Glutamatergic neuron (in vitro differentiated cells): ENCODE measurements around the gene QKI. TPM values are rescaled to one million over a fixed set of nuclear protein-coding genes. Genes with fewer than 3 reads are reported as not detected.

ENCODE experiments used
- DNase-seq: peaks from one replicate; pipeline ENCODE4 v3.0.0; 2022
- H3K27ac Mint-ChIP-seq: one replicate; pipeline ENCODE4 v1.8.0; 2020; ENCODE audit warnings: mild to moderate bottlenecking, mixed read lengths, inconsistent platforms; ENCODE audit not compliant: unreplicated experiment
- H3K27me3 Mint-ChIP-seq: one replicate; pipeline ENCODE4 v1.8.0; 2020; ENCODE audit warnings: mild to moderate bottlenecking, moderate library complexity, mixed read lengths, inconsistent platforms; ENCODE audit not compliant: unreplicated experiment
- H3K36me3 Mint-ChIP-seq: one replicate; pipeline ENCODE4 v1.8.0; 2020; ENCODE audit warnings: mild to moderate bottlenecking, mixed read lengths, inconsistent platforms; ENCODE audit not compliant: unreplicated experiment
- H3K4me1 Mint-ChIP-seq: one replicate; pipeline ENCODE4 v1.8.0; 2020; ENCODE audit warnings: mild to moderate bottlenecking, low read depth, mixed read lengths, inconsistent platforms; ENCODE audit not compliant: unreplicated experiment
- H3K4me3 Mint-ChIP-seq: one replicate; pipeline ENCODE4 v1.8.0; 2020; ENCODE audit warnings: mild to moderate bottlenecking, mixed read lengths, inconsistent platforms; ENCODE audit not compliant: unreplicated experiment
- H3K9me3 Mint-ChIP-seq: one replicate; pipeline ENCODE4 v1.8.0; 2020; ENCODE audit warnings: mild to moderate bottlenecking, moderate library complexity, mixed read lengths, inconsistent platforms; ENCODE audit not compliant: unreplicated experiment
- total RNA-seq: library from RNA; stranded (reverse); fragmentation: NEBNext Ultra II Directional; extraction: Animal tissue kit (Norgen Biotek cat#: 25700); gene quantifications from one replicate; pipeline ENCODE4 v1.2.1, GENCODE V29; 2021; ENCODE audit not compliant: unreplicated experiment
- TF ChIP-seq, protein P1 (sequence below): fragments of 200-600 bp; sonication (generic); IDR thresholded peaks from one replicate; pipeline ENCODE4 v1.5.0; 2021; ENCODE audit not compliant: partially characterized antibody, unreplicated experiment

Gene QKI
- total RNA-seq, 1 donor from 2014 or later, result 50.5 TPM

DNA sequence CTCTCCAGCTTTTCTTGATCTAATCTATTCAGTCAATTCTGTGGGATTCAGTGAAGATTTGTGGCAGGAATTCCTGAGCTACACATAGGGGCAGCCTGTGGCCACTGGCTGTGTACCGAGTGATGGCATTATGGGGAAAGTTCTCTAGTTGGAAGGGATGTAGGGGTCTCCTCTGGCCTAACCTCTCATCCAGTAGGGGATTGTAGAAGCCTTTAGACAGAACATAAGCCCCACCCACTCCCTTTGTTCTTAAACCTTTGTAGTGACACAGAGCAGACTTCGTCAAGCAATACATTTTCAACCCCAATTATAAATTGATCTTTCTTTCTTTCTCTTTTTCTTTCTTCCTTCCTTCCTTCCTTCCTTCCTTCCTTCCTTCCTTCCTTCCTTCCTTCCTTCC lies 188.9 kb downstream of the QKI start:
- H3K27ac Mint-ChIP-seq, result no peak overlapping the region
- H3K27me3 Mint-ChIP-seq, result no peaks in the 10 kb centered on the region
- no peaks in the 10 kb centered on the region for H3K36me3 Mint-ChIP-seq
- no peaks in the 10 kb centered on the region for H3K9me3 Mint-ChIP-seq
- DNase-seq, result no peak
- no peaks in the 10 kb centered on the region for H3K4me1 Mint-ChIP-seq
- H3K4me3 Mint-ChIP-seq, result no peak overlapping the region
- TF ChIP-seq, protein P1, sequence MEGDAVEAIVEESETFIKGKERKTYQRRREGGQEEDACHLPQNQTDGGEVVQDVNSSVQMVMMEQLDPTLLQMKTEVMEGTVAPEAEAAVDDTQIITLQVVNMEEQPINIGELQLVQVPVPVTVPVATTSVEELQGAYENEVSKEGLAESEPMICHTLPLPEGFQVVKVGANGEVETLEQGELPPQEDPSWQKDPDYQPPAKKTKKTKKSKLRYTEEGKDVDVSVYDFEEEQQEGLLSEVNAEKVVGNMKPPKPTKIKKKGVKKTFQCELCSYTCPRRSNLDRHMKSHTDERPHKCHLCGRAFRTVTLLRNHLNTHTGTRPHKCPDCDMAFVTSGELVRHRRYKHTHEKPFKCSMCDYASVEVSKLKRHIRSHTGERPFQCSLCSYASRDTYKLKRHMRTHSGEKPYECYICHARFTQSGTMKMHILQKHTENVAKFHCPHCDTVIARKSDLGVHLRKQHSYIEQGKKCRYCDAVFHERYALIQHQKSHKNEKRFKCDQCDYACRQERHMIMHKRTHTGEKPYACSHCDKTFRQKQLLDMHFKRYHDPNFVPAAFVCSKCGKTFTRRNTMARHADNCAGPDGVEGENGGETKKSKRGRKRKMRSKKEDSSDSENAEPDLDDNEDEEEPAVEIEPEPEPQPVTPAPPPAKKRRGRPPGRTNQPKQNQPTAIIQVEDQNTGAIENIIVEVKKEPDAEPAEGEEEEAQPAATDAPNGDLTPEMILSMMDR, result no peak

DNA sequence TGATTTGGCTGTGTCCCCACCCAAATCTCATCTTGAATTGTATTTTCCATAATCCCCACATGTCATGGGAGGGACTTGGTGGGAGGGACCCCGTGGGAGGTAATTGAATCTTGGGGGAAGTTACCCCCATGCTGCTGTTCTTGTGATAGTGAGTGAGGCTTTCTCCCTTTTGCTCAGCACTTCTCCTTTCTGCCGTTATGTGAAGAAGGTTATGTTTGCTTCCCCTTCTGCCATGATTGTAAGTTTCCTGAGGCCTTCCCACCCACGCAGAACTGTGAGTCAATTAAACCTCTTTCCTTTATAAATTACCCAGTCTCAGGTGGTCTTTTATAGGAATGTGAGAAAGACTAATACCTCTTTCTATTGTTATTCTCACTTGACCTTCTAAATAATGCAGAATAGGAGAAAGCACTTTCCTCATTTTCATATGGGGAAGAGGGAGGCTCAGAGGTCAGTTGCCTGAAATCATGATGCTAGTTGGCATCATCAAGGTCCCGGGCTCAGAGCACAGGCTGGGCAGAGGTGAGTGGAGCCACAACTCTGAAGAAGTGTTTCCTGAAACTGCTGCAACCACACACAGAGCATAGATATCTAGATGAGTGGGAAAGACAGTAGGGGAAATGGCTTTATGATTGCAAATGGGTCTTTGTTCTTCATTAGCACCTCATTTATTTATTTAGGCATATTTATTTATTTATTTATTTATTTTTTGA lies 191.0 kb downstream of the QKI start:
- H3K36me3 Mint-ChIP-seq, result no peaks in the 10 kb centered on the region
- no peaks in the 10 kb centered on the region for H3K27me3 Mint-ChIP-seq
- DNase-seq, result no peak
- no peak overlapping the region for H3K27ac Mint-ChIP-seq
- H3K4me3 Mint-ChIP-seq, result no peak overlapping the region
- TF ChIP-seq, protein P1, result no peak
- H3K9me3 Mint-ChIP-seq, result no peaks in the 10 kb centered on the region
- peaks cover 2% of the 10 kb centered on the region for H3K4me1 Mint-ChIP-seq

DNA sequence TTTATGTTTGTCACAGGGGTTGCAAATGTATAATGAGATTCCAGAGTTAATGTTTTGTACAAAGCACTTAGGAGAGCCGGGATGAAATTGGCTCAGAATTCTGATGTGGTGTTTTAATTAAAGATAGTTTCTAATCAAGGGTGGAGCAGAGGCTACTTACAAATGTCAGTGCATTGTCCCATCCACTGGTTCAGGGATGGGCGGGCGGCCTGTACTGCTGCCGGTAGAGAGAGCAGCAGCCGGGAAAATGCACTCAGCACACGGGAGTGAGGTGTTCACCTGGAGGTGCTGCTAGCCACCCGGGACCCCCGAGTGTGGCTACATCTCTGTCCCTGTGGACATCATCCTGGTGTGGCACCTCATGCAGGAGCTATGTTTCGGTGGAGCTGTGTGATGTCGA lies 193.3 kb downstream of the QKI start:
- DNase-seq, result no peak
- Mint-ChIP-seq H3K4me3 (no peak overlapping the region), H3K27ac (no peak overlapping the region), H3K9me3 (no peaks in the 10 kb centered on the region), H3K27me3 (no peaks in the 10 kb centered on the region), H3K4me1 (peaks cover 6% of the 10 kb centered on the region), H3K36me3 (no peaks in the 10 kb centered on the region)
- TF ChIP-seq, protein P1, result no peak

DNA sequence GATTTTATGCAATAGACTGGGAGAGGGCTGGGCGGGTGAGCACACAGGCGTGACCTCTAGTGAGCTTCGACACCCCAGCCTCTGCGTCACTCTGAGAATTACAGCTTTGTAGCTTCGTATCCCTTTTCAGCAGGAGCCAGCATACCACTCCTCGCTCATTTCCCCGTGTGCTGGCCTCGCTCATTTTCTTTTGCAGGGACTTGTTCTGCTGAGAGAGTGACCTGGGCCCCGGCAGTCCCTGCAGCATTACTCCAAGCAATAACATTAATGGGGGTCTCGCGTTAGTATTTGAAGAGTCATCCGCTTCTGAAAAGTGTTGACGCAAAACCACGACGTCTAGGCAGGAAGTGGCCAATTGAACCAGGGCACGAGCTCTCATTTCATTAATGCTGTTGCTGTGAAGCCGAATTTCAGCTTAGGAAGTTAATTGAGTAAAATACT lies 193.7 kb downstream of the QKI start:
- no peaks in the 10 kb centered on the region for H3K36me3 Mint-ChIP-seq
- H3K27ac Mint-ChIP-seq, result no peak overlapping the region
- peaks cover 8% of the 10 kb centered on the region for H3K4me1 Mint-ChIP-seq
- DNase-seq, result no peak
- no peaks in the 10 kb centered on the region for H3K9me3 Mint-ChIP-seq
- no peaks in the 10 kb centered on the region for H3K27me3 Mint-ChIP-seq
- no peak overlapping the region for H3K4me3 Mint-ChIP-seq
- TF ChIP-seq, protein P1, result no peak

DNA sequence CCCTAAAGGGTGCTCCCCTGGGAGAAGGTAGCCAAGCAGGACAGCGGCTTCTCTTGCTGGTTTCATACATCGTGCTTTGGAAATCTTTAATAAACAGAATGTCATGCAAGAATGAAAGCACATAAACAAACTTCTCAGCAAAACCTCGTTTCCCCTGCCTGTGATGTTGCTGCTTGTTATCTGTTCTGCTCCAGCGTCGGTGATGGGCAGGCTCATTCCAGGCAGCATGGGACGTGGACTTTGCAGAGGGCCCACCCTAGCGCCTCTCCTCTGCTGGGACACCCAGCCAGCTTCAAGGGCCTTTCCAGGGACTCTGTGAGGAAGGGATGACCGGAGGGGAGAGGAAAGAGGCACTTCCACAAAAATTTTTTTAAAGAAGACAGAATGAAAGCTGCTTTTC lies 197.7 kb downstream of the QKI start:
- Mint-ChIP-seq H3K27me3 (no peaks in the 10 kb centered on the region), H3K4me1 (peaks cover 8% of the 10 kb centered on the region), H3K36me3 (no peaks in the 10 kb centered on the region), H3K4me3 (no peak overlapping the region), H3K27ac (no peak overlapping the region), H3K9me3 (no peaks in the 10 kb centered on the region)
- DNase-seq, result no peak
- TF ChIP-seq, protein P1, result no peak
